ENCODE measurements around the gene SPINT3. TPM values are rescaled to one million over a fixed set of nuclear protein-coding genes. Genes with fewer than 3 reads are reported as not detected.
A peak's percentile ranks its signal among the peaks of the same experiment; 100 is the strongest.

SPINT3 gene
- total RNA-seq, 1 donor from 2014 or later, result not detected

DNA sequence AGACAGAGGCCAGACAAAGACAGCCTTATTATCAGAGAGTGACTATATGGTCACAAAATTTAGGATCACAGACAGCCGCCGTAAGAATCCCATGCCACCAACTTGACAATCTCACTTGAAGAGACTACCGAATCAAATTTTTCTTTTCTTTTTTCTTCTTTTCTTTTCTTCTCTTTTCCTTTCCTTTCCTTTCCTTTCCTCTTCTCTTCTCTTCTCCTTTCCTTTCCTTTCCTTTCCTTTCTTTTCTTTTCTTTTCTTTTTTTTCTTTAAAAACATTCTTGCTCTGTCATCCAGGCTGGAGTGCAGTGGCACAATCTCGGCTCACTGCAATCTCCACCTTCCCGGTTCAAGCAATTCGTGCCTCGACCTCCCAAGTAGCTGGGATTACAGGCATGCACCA, 33.0 kb upstream of the SPINT3 start:
- Histone ChIP-seq H3K27me3 (no peaks in the 10 kb centered on the region), H3K27ac (no peak overlapping the region), H3K4me1 (no peaks in the 10 kb centered on the region), H3K9me3 (no peaks in the 10 kb centered on the region), H3K36me3 (no peaks in the 10 kb centered on the region), H3K4me3 (no peak overlapping the region)
- TF ChIP-seq, protein P1, sequence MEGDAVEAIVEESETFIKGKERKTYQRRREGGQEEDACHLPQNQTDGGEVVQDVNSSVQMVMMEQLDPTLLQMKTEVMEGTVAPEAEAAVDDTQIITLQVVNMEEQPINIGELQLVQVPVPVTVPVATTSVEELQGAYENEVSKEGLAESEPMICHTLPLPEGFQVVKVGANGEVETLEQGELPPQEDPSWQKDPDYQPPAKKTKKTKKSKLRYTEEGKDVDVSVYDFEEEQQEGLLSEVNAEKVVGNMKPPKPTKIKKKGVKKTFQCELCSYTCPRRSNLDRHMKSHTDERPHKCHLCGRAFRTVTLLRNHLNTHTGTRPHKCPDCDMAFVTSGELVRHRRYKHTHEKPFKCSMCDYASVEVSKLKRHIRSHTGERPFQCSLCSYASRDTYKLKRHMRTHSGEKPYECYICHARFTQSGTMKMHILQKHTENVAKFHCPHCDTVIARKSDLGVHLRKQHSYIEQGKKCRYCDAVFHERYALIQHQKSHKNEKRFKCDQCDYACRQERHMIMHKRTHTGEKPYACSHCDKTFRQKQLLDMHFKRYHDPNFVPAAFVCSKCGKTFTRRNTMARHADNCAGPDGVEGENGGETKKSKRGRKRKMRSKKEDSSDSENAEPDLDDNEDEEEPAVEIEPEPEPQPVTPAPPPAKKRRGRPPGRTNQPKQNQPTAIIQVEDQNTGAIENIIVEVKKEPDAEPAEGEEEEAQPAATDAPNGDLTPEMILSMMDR (IDR thresholded peaks at IDR 0.05), result no peak
- ATAC-seq, result no peak
- DNase-seq, result no peak
- intact Hi-C loops (cut with DNase I), result loop anchor here (10.0 kb wide), 1 partner anchor 226 kb away; no protein-coding TSS in a partner anchor

DNA sequence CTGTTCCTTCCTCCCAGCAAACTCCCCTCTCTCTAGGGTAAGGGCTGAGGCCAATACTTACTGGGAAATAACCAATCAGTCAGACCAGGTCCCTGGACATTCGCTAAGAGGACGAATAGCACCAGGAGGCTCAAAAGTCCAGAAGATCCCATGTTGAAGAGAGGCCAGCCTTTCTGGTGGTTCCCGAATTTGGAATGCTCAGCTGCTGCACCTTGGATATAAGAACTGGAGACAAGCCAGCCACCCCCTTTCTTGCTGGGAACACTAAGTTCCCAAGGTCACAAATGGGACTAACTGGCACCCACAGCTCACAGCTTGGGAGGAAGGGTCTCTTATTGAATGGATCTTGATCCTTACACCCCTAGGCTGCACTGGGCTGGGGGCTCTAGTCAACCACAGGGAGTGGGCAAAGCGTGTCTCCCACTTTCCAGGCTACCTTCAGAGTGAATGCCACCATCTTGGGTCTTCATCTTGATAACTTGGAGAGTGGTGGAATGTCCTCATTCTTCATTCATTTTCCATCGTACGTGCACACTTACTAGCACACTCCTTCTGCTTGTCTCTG, 31.9 kb upstream of the SPINT3 start, which contains the start of gene EPPIN:
TSS of gene EPPIN (minus strand) at position 196 of the 565 bp plus-strand sequence. CDS start at position 152, 44 bp downstream.
- Histone ChIP-seq H3K9me3 (no peaks in the 10 kb centered on the region), H3K4me3 (no peak within 1 kb of the TSS), H3K27me3 (no peaks in the 10 kb centered on the region), H3K27ac (no peak within 1 kb of the TSS), H3K4me1 (no peaks in the 10 kb centered on the region), H3K36me3 (no peaks in the 10 kb centered on the region)
- ATAC-seq (no peak), DNase-seq (no peak)
- TF ChIP-seq, protein P1 (IDR thresholded peaks at IDR 0.05), result no peak
- intact Hi-C loops (cut with DNase I), result loop anchor here (10.0 kb wide), 1 partner anchor 228 kb away; no protein-coding TSS in a partner anchor

DNA sequence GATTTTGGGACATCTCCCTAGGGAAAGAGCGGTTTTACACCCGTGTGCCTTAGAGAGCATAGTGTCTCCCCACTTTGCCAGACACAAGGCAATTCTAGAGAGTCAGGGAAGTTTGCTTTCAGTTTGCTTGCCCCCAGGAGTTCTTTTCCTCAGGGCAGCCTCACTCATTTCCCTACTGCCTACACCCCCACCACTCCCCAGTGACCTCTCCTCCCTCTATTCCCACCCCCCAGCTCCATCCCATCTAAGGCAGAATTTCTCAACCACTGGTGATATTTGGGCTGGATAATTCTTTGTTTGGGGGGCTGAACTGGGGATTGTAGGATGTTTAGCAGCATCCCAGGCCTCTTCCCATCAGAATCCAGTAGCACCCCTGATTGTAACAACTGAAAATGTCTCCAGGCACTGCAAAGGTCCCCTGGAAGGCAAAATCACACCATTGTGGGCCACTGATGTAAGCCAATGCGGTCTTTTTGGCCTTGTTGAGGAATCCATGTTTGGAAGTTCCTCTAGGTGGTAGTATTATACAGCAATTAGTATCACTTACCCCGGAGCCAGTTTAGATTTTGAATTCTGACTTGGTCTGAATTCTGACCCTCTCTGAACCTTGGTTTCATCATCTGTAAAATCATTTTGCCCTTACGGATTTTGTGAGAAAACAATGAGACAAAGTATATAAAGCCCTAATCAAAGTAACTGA, 30.5 kb upstream of the SPINT3 start:
- DNase-seq, result no peak
- ATAC-seq, result peak; percentile 81
- H3K36me3 ChIP-seq, result no peaks in the 10 kb centered on the region

GRCh38 chr20:45545351-45545750, 29.9 kb upstream of the SPINT3 start:
- TF ChIP-seq, protein P1 (IDR thresholded peaks at IDR 0.05), result no peak
- H3K9me3 ChIP-seq, result no peaks in the 10 kb centered on the region
- ATAC-seq (no peak), DNase-seq (no peak)
- no peak overlapping the region for H3K4me3 ChIP-seq
- H3K4me1 ChIP-seq, result no peaks in the 10 kb centered on the region
- intact Hi-C loops (cut with DNase I), result loop anchor here (10.0 kb wide), 1 partner anchor 229 kb away; no protein-coding TSS in a partner anchor
- H3K36me3 ChIP-seq, result no peaks in the 10 kb centered on the region
- no peak overlapping the region for H3K27ac ChIP-seq
- no peaks in the 10 kb centered on the region for H3K27me3 ChIP-seq

More for the DNA sequence above, 30.5 kb upstream of the SPINT3 start:
- Histone ChIP-seq H3K4me1 (no peaks in the 10 kb centered on the region), H3K9me3 (no peaks in the 10 kb centered on the region), H3K4me3 (no peak overlapping the region), H3K27ac (no peak overlapping the region), H3K27me3 (no peaks in the 10 kb centered on the region)
- TF ChIP-seq, protein P1 (IDR thresholded peaks at IDR 0.05), result peak; percentile 39
- intact Hi-C loops (cut with DNase I), result loop anchor here (10.0 kb wide), 1 partner anchor 229 kb away; no protein-coding TSS in a partner anchor

- H3K4me3 ChIP-seq, result no peak within 1 kb of the TSS
- intact Hi-C loops (cut with DNase I), result no loop called here
- no peaks in the 10 kb centered on the region for H3K4me1 ChIP-seq
- TF ChIP-seq, protein P1 (IDR thresholded peaks at IDR 0.05), result no peak
- DNase-seq, result no peak
- H3K27ac ChIP-seq, result no peak within 1 kb of the TSS
- H3K27me3 ChIP-seq, result peaks cover 2% of the 10 kb centered on the region
- H3K36me3 ChIP-seq, result no peaks in the 10 kb centered on the region
- no peaks in the 10 kb centered on the region for H3K9me3 ChIP-seq
- ATAC-seq, result no peak
Measured at GRCh38 chr20:45539382-45539781, 24.0 kb upstream of the SPINT3 start, which contains the start of gene WFDC6. TSS of gene WFDC6 (minus strand) at chr20:45539482. CDS start at chr20:45539407, 75 bp downstream.
